ENCODE data around the gene RTP3.

The RTP3 gene

GRCh38 chr3:46464326-46465195 is 33.2 kb upstream of the RTP3 start, which contains the start of gene LTF:
LTF (minus strand) TSS chr3:46464905; CDS start chr3:46464867, 38 bp downstream.
- no peak within 1 kb of the TSS for H3K4me3 ChIP-seq (ENCODE audit: low read length)
- TF ChIP-seq, protein P1, sequence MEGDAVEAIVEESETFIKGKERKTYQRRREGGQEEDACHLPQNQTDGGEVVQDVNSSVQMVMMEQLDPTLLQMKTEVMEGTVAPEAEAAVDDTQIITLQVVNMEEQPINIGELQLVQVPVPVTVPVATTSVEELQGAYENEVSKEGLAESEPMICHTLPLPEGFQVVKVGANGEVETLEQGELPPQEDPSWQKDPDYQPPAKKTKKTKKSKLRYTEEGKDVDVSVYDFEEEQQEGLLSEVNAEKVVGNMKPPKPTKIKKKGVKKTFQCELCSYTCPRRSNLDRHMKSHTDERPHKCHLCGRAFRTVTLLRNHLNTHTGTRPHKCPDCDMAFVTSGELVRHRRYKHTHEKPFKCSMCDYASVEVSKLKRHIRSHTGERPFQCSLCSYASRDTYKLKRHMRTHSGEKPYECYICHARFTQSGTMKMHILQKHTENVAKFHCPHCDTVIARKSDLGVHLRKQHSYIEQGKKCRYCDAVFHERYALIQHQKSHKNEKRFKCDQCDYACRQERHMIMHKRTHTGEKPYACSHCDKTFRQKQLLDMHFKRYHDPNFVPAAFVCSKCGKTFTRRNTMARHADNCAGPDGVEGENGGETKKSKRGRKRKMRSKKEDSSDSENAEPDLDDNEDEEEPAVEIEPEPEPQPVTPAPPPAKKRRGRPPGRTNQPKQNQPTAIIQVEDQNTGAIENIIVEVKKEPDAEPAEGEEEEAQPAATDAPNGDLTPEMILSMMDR (conservative IDR thresholded peaks at IDR 0.05; ENCODE audit: low read length) = no peak
- no peak for DNase-seq (ENCODE audit: low read depth)

- no peak overlapping the region for H3K4me3 ChIP-seq (ENCODE audit: low read length)
- TF ChIP-seq, protein P1 (conservative IDR thresholded peaks at IDR 0.05; ENCODE audit: low read length) = no peak
- DNase-seq (ENCODE audit: low read depth) = no peak
Observed at GRCh38 chr3:46465196-46465520, 32.6 kb upstream of the RTP3 start.

GRCh38 chr3:46466273-46466672 is 31.5 kb upstream of the RTP3 start:
- TF ChIP-seq, protein P1 (conservative IDR thresholded peaks at IDR 0.05; ENCODE audit: low read length) = no peak
- no peak for DNase-seq (ENCODE audit: low read depth)
- H3K4me3 ChIP-seq (ENCODE audit: low read length) = no peak overlapping the region

DNA sequence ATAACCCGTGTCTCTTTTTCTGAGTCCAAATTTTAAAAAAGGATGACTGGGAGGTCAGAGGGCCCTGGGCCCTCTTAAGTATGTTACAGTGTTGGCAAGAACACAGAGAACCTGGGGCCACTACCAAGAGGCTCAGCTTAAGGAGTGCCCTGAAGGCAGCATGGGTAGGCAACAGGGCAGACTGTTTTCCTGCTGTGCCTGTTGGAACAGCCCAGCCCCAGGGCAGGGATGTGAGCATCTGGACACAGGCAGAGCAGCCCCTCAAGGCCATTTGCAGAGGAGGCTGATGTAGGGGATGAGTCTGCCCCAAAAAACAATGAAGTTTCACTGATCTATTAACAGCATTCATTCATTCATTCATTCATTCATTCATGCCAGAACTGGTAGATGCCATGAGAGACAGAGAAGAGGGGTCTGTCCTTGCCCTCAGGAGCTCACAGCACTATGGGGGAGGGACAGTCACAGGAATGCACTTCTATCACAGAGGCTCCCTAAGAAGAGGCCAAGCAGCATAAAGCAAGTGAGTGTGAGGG is 30.8 kb upstream of the RTP3 start:
- TF ChIP-seq, protein P1 (conservative IDR thresholded peaks at IDR 0.05; ENCODE audit: low read length) = no peak
- H3K4me3 ChIP-seq (ENCODE audit: low read length) = no peak overlapping the region
- no peak for DNase-seq (ENCODE audit: low read depth)

GRCh38 chr3:46467562-46467961 is 30.2 kb upstream of the RTP3 start:
- TF ChIP-seq, protein P1 (conservative IDR thresholded peaks at IDR 0.05; ENCODE audit: low read length) = no peak
- no peak for DNase-seq (ENCODE audit: low read depth)
- no peak overlapping the region for H3K4me3 ChIP-seq (ENCODE audit: low read length)

GRCh38 chr3:46468753-46469600 is 28.8 kb upstream of the RTP3 start:
- TF ChIP-seq, protein P1 (conservative IDR thresholded peaks at IDR 0.05; ENCODE audit: low read length) = no peak
- no peak overlapping the region for H3K4me3 ChIP-seq (ENCODE audit: low read length)
- no peak for DNase-seq (ENCODE audit: low read depth)
